Caki2 (cell line): ENCODE results near the gene CHST11. TPM values are rescaled to one million over a fixed set of nuclear protein-coding genes. Genes with fewer than 3 reads are reported as not detected.
A peak's percentile ranks its signal among the peaks of the same experiment; 100 is the strongest.

ENCODE experiments used
- DNase-seq: peaks from one replicate; pipeline ENCODE4 v3.0.0-alpha.2; 2015; ENCODE audit warnings: low read depth
- in situ Hi-C: cut with HindIII; loops from 2 replicates; pipeline ENCODE4 v1.10.0; 2016; ENCODE audit warnings: low sequenced_read_pairs, low pct_unique_long_range_greater_than_20kb, mixed read lengths
- total RNA-seq: library from RNA; depleted of rRNA; stranded (reverse); fragments of >200 nt; shearing (Covaris generic); gene quantifications from 2 replicates; pipeline ENCODE4 v1.2.3, GENCODE V29; 2014; ENCODE audit warnings: low replicate concordance

CHST11 gene
- total RNA-seq, 1 experiment from 2014 or later: 51.3 TPM

DNA sequence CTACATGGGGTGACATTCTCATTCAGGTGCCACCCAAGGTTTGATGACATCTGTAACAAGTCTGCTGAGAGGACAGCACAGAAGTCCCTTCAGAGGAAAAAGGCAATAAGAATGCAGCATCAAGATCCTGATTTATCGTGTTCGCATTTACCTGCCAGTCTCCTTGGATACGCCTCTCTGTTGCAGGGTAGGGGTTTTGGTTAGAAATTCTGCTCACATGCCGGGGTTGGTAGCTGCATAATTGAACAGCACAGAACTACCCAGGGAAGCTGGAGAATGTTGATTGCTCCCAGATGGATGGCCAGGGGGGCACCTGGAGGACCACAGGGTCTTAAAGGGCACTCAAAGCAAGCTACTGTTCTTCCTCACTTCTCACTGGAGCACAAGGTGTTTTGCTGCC lies 31.1 kb upstream of the CHST11 start:
- in situ Hi-C loops: no loop called here

DNA sequence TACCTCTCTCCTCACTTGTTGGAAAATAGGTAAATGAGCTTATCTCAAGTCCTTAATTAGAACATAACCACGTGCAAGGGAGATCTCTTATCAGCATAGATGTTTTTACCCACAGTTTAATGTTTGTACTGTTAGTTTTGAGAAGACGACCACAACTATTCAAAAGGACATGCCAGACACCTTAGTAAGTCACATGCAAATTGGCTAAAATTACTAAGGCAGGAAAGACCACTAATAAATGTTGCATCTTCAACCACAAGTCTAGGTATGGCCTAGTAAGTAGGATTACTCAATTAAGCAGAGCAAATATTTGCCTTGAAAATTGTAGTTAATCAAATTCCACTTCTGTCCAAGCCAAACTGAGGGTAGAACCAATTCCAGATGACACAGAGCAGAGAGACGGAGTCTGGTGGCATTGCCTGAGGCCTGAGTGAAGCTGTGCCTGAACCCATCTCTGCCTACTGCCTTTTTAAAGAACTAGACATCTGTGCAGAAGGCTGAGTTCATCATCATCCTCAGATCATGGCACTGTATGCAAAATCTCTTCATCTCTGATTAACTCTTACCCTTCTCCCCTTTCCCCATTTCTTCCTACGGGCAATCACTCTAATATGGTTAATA lies 29.7 kb upstream of the CHST11 start:
- no peak for DNase-seq
- in situ Hi-C loops: no loop called here

More for the DNA sequence above, 31.1 kb upstream of the CHST11 start:
- no peak for DNase-seq

- in situ Hi-C loops: no loop called here
- no peak for DNase-seq
Observed at GRCh38 chr12:104427547-104427938, 29.2 kb upstream of the CHST11 start.

DNA sequence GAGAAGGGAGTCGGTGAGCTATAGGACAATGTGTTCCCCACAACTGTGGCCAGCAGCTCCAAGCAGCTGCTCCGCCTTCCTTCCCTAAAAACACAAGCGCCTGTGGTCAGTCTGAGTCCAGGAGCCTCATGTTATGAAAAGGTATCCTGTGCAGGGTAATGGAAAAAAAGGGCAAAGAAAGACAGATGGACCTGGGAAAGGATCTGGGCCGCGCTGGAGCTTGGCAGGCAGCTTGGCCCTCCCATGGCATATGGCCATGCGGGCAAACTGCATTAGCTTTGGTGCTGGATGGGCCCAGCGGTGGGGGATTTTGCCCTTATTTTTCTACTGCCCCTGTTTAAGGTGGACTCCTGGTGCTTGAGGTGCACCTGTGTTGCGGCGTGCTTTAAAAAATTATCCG lies 23.7 kb upstream of the CHST11 start:
- DNase-seq: no peak

DNA sequence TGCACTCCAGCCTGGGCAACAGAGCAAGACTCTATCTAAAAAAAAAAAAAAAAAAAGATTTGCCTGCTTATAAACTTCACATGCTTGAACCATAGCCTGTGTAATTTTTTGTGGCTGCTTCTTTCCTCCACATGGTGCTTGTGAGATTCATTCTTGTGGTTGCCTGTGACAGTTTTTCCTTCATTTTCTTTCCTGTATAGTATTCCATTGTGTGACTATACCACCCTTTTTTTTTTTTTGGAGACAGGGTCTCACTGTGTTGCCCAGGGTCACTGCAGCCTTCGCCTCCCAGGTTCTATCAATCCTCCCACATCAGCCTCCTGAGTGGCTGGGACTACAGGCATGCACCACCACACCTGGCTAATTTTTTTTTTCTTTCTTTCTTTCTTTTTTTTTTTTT lies 22.6 kb upstream of the CHST11 start:
- in situ Hi-C loops: no loop called here
- no peak for DNase-seq

More for the DNA sequence above, 23.7 kb upstream of the CHST11 start:
- in situ Hi-C loops: no loop called here

- in situ Hi-C loops: no loop called here
- no peak for DNase-seq
Observed at GRCh38 chr12:104435175-104435574, 21.6 kb upstream of the CHST11 start.

DNA sequence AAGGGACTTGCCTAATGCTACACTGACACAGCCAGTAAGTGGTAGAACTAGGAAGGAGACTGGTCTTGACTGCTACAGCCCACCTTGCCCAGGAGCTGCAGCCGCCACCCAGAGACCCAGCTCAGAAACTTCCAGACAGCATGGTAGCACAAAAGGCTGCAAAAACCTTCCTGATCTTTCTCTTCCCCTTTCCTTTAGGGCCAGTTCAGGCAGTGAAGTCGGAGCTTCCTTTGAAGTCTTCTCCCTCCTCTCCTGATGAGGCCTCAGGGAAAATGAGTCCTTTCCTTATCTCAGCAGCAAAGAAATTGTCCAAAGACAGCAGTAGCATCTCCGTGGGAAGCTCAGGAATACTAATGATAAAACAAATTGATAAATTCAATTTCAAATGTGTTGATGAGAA lies 21.0 kb upstream of the CHST11 start:
- no peak for DNase-seq
- in situ Hi-C loops: no loop called here

- no peak for DNase-seq
- in situ Hi-C loops: no loop called here
Observed at GRCh38 chr12:104436790-104437189, 20.0 kb upstream of the CHST11 start.

DNA sequence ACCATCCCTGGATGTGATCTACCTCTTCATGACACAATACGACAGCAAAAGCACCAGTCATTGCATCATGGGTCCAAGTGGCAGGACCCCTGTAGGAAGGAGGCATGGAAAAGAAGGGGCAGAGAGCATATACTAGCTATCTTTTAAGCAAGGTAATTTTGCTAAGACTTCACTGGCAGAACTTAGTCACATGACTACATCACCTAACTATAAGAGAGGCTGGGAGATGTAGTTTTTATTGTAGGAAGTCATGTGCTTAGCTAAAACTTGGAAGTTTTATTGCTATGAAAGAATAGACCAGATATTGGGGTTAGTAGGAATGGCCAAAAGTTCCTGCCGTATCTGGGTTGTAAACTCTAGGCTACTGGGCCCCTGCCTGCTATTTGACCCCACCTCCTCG lies 18.6 kb upstream of the CHST11 start:
- DNase-seq: no peak
- in situ Hi-C loops: no loop called here

DNA sequence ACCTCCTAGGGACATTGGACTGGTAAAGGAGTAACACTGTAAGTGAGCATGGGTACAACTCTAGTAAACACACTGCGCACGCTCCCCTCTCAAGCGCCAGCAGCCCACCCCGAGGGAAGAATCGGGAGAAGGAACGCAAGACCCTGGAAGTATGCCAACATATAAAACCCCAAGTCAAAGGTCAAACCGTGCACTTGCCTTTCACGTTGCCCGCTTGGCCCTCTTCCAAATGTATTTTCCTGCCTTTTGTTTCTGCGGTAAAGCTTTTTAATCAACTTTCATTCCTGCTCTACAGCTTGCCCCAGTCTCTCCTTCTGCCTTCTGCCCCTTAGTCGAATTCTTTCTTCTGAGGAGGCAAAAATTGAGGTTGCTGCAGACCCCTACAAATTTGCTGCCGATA lies 17.6 kb upstream of the CHST11 start:
- in situ Hi-C loops: no loop called here
- DNase-seq: no peak

GRCh38 chr12:104443008-104443407 lies 13.7 kb upstream of the CHST11 start:
- no peak for DNase-seq
- in situ Hi-C loops: no loop called here

DNA sequence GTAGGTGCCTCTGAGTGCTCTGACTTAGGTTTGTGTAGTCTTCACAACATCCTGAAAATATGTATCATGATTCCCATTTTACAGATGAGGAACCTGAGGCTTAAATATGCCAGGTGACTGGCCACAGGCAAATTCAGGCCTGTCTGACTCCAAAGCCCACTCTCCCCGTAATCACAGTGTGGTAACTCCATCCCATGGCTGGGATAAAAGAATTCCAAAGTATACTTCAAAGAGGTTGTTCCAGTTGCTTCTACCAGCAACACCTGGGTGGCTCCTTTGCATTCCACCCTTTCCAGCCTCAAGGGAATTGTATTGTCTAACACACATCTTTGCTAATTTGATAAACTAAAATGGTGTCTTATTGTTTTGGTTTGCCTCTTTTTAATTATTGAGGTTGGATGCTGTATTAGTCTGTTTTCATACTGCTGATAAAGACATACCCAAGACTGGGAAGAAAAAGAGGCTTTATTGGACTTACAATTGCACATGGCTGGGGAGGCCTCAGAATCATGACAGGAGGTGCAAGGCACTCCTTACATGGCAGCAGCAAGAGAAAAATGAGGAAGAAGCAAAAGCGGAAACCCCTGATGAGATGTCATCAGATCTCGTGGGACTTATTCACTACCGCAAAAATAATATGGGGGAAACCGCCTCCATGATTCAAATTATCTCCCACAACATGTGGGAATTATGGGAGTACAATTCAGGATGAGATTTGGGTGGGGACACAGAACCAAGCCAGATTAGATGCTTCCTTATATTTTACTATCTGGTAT lies 9.9 kb upstream of the CHST11 start:
- no peak for DNase-seq
- in situ Hi-C loops: no loop called here

DNA sequence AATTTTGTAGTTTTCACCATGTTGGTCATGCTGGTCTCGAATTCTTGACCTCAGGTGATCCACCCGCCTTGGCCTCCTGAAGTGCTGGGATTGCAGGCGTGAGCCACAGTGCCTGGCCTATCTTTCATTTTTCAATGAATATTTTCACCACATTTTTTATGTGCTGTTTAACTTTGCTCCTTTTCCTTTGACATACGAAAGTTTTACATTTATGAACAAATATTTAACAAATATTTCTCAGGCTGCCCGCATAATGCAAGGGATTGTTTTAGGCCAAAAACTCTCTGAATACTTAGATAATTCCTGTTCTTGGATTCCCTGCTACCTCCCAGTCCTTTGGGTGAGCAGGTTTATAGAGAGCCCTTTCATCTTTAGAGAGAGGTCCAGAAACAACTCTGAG lies 8.7 kb upstream of the CHST11 start:
- no peak for DNase-seq
- in situ Hi-C loops: no loop called here

DNA sequence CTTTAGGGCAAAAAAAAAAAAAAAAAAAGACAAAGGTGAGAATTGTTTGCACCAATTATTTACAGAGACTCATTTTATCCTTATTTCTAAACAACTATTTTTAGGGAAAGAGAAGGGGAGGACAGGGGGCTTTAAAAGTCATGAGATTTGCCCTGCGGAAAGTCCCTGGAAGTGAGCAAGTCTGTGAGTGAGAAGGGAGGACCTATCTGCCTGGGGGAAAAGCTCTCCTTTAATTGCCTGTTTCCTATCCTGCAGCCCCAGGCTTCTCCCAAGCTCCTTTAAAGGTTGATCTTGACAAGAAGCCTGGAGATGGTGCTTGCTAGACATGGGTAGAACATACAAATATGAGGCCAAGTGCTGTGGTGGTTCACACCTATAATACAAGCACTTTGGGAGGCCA lies 8.3 kb upstream of the CHST11 start:
- in situ Hi-C loops: no loop called here
- DNase-seq: no peak

DNA sequence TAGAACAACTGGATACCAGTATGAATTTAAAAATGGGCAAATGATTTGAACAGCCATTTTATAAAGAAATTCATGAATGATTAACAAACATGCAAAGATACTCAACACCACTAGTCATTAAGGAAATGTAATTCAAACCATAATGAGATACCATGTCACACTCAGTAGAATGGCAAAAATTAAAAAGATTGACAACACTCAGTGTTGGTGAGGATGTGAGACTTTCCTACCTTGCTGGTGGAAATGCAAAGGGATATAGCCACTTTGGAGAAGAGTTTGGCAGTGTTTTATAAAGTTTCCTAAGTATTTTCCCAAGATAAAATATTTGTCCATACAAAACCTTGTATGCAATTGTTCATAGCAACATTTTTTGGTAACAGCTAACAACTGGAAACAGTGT lies 6.0 kb upstream of the CHST11 start:
- DNase-seq: no peak
- in situ Hi-C loops: no loop called here

- in situ Hi-C loops: no loop called here
- no peak for DNase-seq
Observed at GRCh38 chr12:104452087-104452486, 4.7 kb upstream of the CHST11 start.

- in situ Hi-C loops: no loop called here
- no peak for DNase-seq
Observed at GRCh38 chr12:104453133-104453532, 3.6 kb upstream of the CHST11 start.

GRCh38 chr12:104454997-104455396 lies 1.8 kb upstream of the CHST11 start:
- peak; percentile 58 for DNase-seq
- in situ Hi-C loops: no loop called here

DNA sequence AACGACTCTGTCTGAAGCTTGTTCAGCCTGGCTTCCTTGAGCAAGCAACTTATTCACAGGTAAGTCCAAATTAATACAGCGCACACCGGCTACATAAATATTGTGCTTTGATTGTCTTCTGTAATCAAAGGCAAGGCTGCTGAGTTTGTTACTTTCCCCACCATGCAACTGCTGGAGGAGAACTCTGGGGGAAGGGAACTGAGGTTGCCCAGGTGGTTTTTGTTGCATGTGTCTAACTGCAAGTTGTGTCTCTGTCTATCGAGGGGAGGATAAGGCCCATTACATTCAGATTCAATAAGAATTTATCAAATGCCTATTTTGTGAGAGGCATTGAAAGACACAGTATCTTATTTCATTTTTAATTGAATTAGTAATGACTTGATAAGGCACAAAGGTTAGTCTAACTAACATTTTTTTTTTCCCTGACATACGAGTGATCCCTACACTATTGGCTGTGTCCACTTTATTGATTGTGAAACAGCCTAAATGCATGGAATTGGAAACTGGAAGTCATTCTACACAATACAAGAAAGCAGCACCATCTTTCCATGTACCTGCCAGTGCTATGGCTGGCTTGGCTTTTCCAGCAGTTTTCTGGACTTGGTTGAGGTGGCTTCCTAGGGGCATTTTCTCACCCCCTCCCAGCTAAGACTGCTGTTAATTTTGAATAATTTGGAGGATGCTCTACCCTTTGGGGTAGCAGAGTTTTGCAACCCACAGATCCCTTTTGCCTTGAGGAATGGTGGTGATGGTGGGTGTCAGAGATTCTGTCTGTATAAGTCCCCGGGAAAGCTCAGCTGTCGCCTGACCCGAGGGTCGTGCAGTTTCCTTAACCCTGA lies 951 bp upstream of the CHST11 start:
- in situ Hi-C loops: no loop called here
- DNase-seq: no peak
